Upper lobe of left lung (tissue), 6 donors: ENCODE results near the gene PRKCI. TPM values are rescaled to one million over a fixed set of nuclear protein-coding genes. Genes with fewer than 3 reads are reported as not detected.

Experiments
- ATAC-seq, 2 donors: fragments of 200-7000 bp; cut with Tn5 transposase; one replicate each; pipeline ENCODE4 v1.9.1; 2022; ENCODE audit warnings: mild to moderate bottlenecking in 2 of 2, moderate library complexity in 2 of 2; ENCODE audit not compliant: low FRiP score in 2 of 2
- DNase-seq, 2 donors: peaks; one replicate each; pipeline ENCODE4 v3.0.0-alpha.2; 2019 to 2020
- H3K27ac ChIP-seq, 4 donors: fragments of 200-600 bp; sonication (generic); one replicate each; pipeline ENCODE4 v1.5.1; 2016 to 2019
- H3K27me3 ChIP-seq, 4 donors: fragments of 200-600 bp; sonication (generic); one replicate each; pipeline ENCODE4 v1.5.1; 2017 to 2019
- H3K36me3 ChIP-seq, 4 donors: fragments of 200-600 bp; sonication (generic); one replicate each; pipeline ENCODE4 v1.5.1; 2016 to 2019
- H3K4me1 ChIP-seq, 4 donors: fragments of 200-600 bp; sonication (generic); one replicate each; pipeline ENCODE4 v1.5.1; 2018 to 2019
- H3K4me3 ChIP-seq, 4 donors: fragments of 200-600 bp; sonication (generic); one replicate each; pipeline ENCODE4 v1.5.1; 2017 to 2019; ENCODE audit warnings: mild to moderate bottlenecking in 2 of 4, moderate library complexity in 1 of 4
- H3K9me3 ChIP-seq, 4 donors: fragments of 200-600 bp; sonication (generic); one replicate each; pipeline ENCODE4 v1.5.1; 2018 to 2019
- CTCF ChIP-seq, 6 experiments: fragments of 450-650 bp in 4 of 6; fragments of 200-600 bp in 2 of 6; sonication (generic) in 2 of 6; IDR thresholded peaks; one replicate each; pipeline ENCODE4 v1.5.1; 2016 to 2019; ENCODE audit warnings: antibody characterized with exemption in 6 of 6
- EP300 ChIP-seq, 4 donors: sonication (generic); formaldehyde crosslinking; IDR thresholded peaks; one replicate each; pipeline ENCODE4 v1.5.1; 2017; ENCODE audit warnings: antibody characterized with exemption in 4 of 4, control low read depth in 2 of 4
- POLR2A ChIP-seq, 4 donors: fragments of 450-650 bp; IDR thresholded peaks; one replicate each; pipeline ENCODE4 v1.5.1; 2016 to 2017; ENCODE audit warnings: antibody characterized with exemption in 4 of 4, mild to moderate bottlenecking in 2 of 4
- POLR2AphosphoS5 ChIP-seq, 2 donors: sonication (generic); formaldehyde crosslinking; IDR thresholded peaks; one replicate each; pipeline ENCODE4 v1.5.1; 2017; ENCODE audit warnings: antibody characterized with exemption in 2 of 2
- WGBS, 2 donors: methylation state at CpG; one replicate each; pipeline ENCODE4 v1.1.5; 2017 to 2018; 5-methylcytosine and 5-hydroxymethylcytosine counted together
- total RNA-seq, 6 donors: library from RNA; depleted of rRNA in 4 of 6; stranded (reverse); fragments of >200 nt in 4 of 6; gene quantifications; one replicate each; pipeline versions ENCODE4 v1.1.0 to v1.2.1, GENCODE V29; 2016 to 2021
- donor health status: DM: no; HTN: no; CAD: no; lungs with moderate emphysema.
- donor health status: DM: no; HTN: yes; CAD: no; lungs with severe emphysema.

Gene PRKCI
- total RNA-seq, 6 donors from 2014 or later: 24.7 to 94.7 (median 37.0) TPM

- Histone ChIP-seq H3K27me3 (no peaks in the 10 kb centered on the region), H3K36me3 (peaks cover 0 to 45% (median 14%) of the 10 kb centered on the region in 4 donors), H3K4me3 (no peak overlapping the region), H3K27ac (peak overlapping the region in 1 of 4 donors; percentile 11), H3K9me3 (no peaks in the 10 kb centered on the region), H3K4me1 (peaks cover 8 to 13% (median 8%) of the 10 kb centered on the region in 4 donors)
- 91 to 93% methylated on average over 1 of the region's 1 CpG for WGBS, 2 donors
- DNase-seq (no peak), ATAC-seq (no peak)
- TF ChIP-seq CTCF (IDR thresholded peaks at IDR 0.05) (no peak), POLR2A (IDR thresholded peaks at IDR 0.05) (no peak), POLR2AphosphoS5 (IDR thresholded peaks at IDR 0.05) (no peak), EP300 (IDR thresholded peaks at IDR 0.05) (no peak)
Measured at GRCh38 chr3:170302008-170302407, 79.8 kb downstream of the PRKCI start.

DNA sequence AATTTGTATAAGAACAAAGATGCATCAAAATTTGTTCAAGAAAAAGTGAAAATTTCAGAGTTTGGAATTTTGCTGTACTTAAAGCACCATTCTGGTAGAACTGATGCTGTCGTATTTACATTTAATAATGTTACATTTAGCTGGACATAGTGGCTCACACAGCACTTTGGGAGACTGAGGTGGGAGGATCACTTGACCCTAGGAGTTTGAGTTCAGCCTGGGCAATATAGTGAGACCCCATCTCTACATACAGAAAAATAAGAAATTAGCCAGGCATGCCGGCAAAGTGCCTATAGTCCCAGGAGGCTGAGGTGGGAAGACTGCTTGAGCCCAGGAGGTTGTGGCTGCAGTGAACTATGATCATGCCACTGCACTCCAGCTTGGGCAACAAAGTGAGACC is 83.8 kb downstream of the PRKCI start:
- Histone ChIP-seq H3K4me3 (no peak overlapping the region), H3K27me3 (no peaks in the 10 kb centered on the region), H3K36me3 (peaks cover 0 to 13% (median 0%) of the 10 kb centered on the region in 4 donors), H3K4me1 (peaks cover 8 to 13% (median 8%) of the 10 kb centered on the region in 4 donors), H3K9me3 (no peaks in the 10 kb centered on the region), H3K27ac (no peak overlapping the region)
- DNase-seq (no peak), ATAC-seq (no peak)
- TF ChIP-seq POLR2AphosphoS5 (IDR thresholded peaks at IDR 0.05) (no peak), CTCF (IDR thresholded peaks at IDR 0.05) (no peak), EP300 (IDR thresholded peaks at IDR 0.05) (no peak), POLR2A (IDR thresholded peaks at IDR 0.05) (no peak)
- 92 to 99% methylated on average over 2 of the region's 2 CpGs for WGBS, 2 donors

- ATAC-seq (peak; percentile 52 to 91), DNase-seq (peak in 1 of 2 donors; percentile 62)
- TF ChIP-seq CTCF (IDR thresholded peaks at IDR 0.05) (no peak), EP300 (IDR thresholded peaks at IDR 0.05) (peak in 1 of 4 donors; percentile 80), POLR2AphosphoS5 (IDR thresholded peaks at IDR 0.05) (peak in 1 of 2 donors; percentile 22)
- Histone ChIP-seq H3K27me3 (no peaks in the 10 kb centered on the region), H3K36me3 (peaks cover 0 to 4% (median 0%) of the 10 kb centered on the region in 4 donors), H3K27ac (peak overlapping the region in 3 of 4 donors; percentile 3 to 59 (median 35)), H3K4me3 (no peak overlapping the region), H3K9me3 (no peaks in the 10 kb centered on the region), H3K4me1 (no peaks in the 10 kb centered on the region)
- WGBS, 2 donors: 72 to 78% methylated on average over 11 of the region's 11 CpGs
Measured at GRCh38 chr3:170307671-170308405, 85.6 kb downstream of the PRKCI start.

DNA sequence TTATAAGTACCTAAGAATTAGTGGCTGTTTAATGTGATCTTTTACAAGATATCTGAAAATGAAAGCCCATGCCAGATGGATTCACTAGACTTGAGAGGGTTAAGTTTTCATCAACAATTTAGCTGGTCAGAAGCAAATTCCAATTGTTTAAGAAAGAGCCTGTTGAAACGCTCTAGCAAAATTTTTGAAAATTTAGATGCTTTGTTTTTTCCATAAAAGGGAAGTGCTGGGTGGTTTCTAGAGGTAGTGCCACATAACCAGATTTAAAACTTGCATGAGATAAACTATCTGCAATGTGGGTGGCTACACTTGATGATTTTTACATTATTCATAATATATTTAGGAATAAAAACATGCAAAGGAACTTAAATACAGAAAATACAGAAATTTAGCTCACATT is 86.8 kb downstream of the PRKCI start:
- 50 to 62% methylated on average over 1 of the region's 1 CpG for WGBS, 2 donors

More for the DNA sequence above, 86.8 kb downstream of the PRKCI start:
- Histone ChIP-seq H3K27me3 (no peaks in the 10 kb centered on the region), H3K4me1 (no peaks in the 10 kb centered on the region), H3K36me3 (no peaks in the 10 kb centered on the region), H3K4me3 (no peak overlapping the region), H3K9me3 (no peaks in the 10 kb centered on the region), H3K27ac (no peak overlapping the region)
- no peak for DNase-seq
- ATAC-seq: no peak
- TF ChIP-seq POLR2A (IDR thresholded peaks at IDR 0.05) (no peak), EP300 (IDR thresholded peaks at IDR 0.05) (no peak), CTCF (IDR thresholded peaks at IDR 0.05) (no peak), POLR2AphosphoS5 (IDR thresholded peaks at IDR 0.05) (no peak)
